Muscle of leg (tissue), 11 donors: ENCODE results near the gene PLVAP. TPM values are rescaled to one million over a fixed set of nuclear protein-coding genes. Genes with fewer than 3 reads are reported as not detected.

Experiments used
- DNase-seq: peaks from one replicate; pipeline ENCODE4 v3.0.0; 2013
- H3K27ac ChIP-seq: one replicate; pipeline ENCODE4 v1.5.1; 2013; ENCODE audit warnings: mild to moderate bottlenecking, low read length, control low read depth
- H3K27me3 ChIP-seq: one replicate; pipeline ENCODE4 v1.6.1; 2013; ENCODE audit warnings: low read length; ENCODE audit not compliant: control insufficient read depth, insufficient read depth
- H3K36me3 ChIP-seq: one replicate; pipeline ENCODE4 v1.6.1; 2013; ENCODE audit warnings: low read length; ENCODE audit not compliant: control insufficient read depth, insufficient read depth
- H3K4me1 ChIP-seq: one replicate; pipeline ENCODE4 v1.6.1; 2013; ENCODE audit warnings: low read length; ENCODE audit not compliant: control insufficient read depth, insufficient read depth
- H3K4me3 ChIP-seq: one replicate; pipeline ENCODE4 v1.5.1; 2013; ENCODE audit warnings: low read length, control low read depth
- H3K9me3 ChIP-seq: replicated peaks from 2 replicates; pipeline ENCODE4 v1.6.1; 2013; ENCODE audit warnings: low read depth, low read length; ENCODE audit not compliant: control insufficient read depth
- WGBS: methylation state at CpG from one replicate; pipeline ENCODE4 v1.1.5; 2013; ENCODE audit warnings: missing lambda C conversion rate; ENCODE audit not compliant: insufficient coverage; 5-methylcytosine and 5-hydroxymethylcytosine counted together
- polyA plus RNA-seq, 8 donors: library from polyadenylated mRNA; unstranded; fragments of 120-200 nt; gene quantifications; one replicate each; pipeline versions ENCODE4 v1.2.1 to v1.2.3, GENCODE V29; 2013; ENCODE audit warnings: inconsistent platforms in 1 of 8, low replicate concordance in 1 of 8; ENCODE audit not compliant: insufficient read length in 8 of 8, insufficient read depth in 1 of 8
- total RNA-seq: library from RNA; stranded (reverse); fragments of 120-200 nt; gene quantifications from one replicate; pipeline ENCODE4 v1.2.4, GENCODE V29; 2013

The PLVAP gene
- total and polyA plus RNA-seq, 9 donors = 23.1 to 70.0 (median 61.7) TPM

DNA sequence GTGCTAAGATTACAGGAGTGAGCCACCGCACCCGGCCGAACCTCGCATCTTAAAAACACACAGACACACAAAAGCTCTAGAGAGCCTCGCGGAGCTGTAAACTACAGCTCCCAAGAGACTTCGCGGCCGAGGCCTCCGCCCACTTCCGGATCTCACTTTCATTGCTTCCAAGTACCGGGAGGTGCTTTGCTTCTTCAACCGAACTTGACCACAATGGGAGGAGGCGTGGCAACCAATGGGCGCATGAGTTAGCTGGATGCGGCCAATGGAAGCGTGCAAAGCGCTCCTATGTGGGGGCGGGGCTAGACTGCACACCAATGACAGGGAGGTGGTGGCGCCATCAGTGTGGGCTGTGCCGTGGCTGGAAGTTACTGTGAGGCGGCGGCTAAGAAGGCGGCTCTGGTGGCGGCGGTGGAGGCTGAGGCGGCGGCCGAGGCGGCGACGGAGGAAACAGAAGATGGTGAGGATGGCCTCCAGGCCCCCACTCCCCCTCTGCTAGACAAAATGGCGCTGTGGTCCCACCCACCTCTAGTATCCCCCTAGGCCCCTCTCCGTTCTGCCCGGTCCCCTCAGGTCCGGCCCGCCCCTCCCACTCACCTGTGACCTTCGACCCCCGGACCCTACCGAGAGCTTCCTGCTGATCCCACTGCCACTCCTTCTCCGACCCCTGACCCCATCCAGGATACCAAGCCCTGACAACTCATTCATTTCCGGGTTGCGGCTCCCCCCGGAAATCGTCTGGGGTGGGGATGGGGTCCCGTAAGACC is 67.8 kb downstream of the PLVAP start, which contains the start of gene DDA1:
TSS of gene DDA1 (plus strand) at position 366 of the 767 bp plus-strand sequence. CDS start at position 458, 92 bp downstream.
- peaks cover 22% of the 10 kb centered on the region for H3K36me3 ChIP-seq
- peak within 1 kb of the TSS; percentile 93 for H3K4me3 ChIP-seq
- peak; percentile 100 for DNase-seq
- WGBS = under 1% methylated on average over 36 of the region's 46 CpGs
- H3K27ac ChIP-seq = peak within 1 kb of the TSS; percentile 71
- peaks cover 27% of the 10 kb centered on the region for H3K4me1 ChIP-seq
- H3K27me3 ChIP-seq = no peaks in the 10 kb centered on the region
- H3K9me3 ChIP-seq = no peaks in the 10 kb centered on the region

DNA sequence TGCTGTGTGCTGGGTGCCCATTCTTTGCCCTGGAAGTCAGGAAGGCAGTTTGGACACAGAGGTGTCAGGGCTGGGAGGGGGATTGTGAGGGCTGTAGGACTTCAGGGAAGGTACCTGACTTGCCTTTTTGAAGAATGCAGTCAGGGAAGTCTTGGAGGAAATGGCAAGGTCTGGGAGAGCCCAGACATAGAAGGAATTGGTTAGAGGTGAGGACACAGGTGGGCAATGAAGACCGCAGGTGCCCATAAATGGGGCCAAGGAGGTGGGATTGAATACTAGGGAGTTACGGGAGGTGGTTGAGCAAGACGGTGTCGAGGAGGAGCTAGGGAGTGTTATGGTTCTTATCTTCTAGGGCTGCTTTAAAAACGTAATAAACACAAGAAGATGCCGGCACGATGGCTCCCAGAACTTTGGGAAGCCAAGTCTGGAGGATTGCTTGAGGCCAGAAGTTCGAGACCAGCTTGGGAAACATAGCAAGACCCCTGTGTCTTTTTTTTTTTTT is 69.2 kb downstream of the PLVAP start:
- no peak overlapping the region for H3K27ac ChIP-seq
- no peaks in the 10 kb centered on the region for H3K27me3 ChIP-seq
- H3K4me3 ChIP-seq = no peak overlapping the region
- no peak for DNase-seq
- 87% methylated on average over 8 of the region's 8 CpGs for WGBS
- no peaks in the 10 kb centered on the region for H3K9me3 ChIP-seq
- peaks cover 13% of the 10 kb centered on the region for H3K36me3 ChIP-seq
- H3K4me1 ChIP-seq = peaks cover 36% of the 10 kb centered on the region

- Histone ChIP-seq H3K9me3 (no peaks in the 10 kb centered on the region), H3K4me1 (peaks cover 41% of the 10 kb centered on the region), H3K27ac (peak overlapping the region; percentile 74), H3K27me3 (no peaks in the 10 kb centered on the region), H3K36me3 (peaks cover 1% of the 10 kb centered on the region), H3K4me3 (peak overlapping the region; percentile 50)
- WGBS = under 1% methylated on average over 21 of the region's 28 CpGs
- DNase-seq = no peak
Measured at GRCh38 chr19:17306285-17306714, 70.8 kb downstream of the PLVAP start.

DNA sequence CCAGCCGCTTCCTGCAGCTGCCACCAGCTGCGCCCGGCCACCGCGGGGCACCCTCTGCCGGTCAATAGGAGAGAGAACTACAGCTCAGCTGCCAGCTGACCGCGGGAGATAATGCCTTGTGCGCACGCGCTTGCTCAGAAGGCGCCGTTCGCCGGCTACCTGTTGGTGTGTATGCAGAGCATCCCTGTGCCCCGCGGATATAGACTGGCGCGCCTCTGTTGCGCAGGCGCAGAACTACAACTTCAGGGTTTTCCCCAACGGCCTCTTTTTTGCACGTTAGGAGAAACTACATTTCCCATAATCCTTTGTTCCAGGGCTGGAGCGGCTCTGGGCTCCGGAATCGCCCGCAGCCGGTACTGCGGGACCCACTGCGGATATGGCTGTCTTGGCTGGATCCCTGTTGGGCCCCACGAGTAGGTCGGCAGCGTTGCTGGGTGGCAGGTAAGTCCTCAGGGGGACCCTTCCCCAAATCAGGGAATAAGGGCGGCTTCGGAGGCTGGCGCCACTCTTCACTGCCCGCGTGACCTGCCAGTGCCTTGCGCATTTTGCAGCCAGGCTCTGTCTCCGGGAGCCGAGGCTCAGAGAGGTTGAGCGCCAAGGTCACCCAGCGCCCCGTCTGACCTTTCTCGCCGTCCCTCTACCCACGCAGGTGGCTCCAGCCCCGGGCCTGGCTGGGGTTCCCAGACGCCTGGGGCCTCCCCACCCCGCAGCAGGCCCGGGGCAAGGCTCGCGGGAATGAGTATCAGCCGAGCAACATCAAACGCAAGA is 71.4 kb downstream of the PLVAP start, which contains the start of gene MRPL34:
TSS of gene MRPL34 (plus strand) at position 356 of the 768 bp plus-strand sequence. CDS start at position 377, 21 bp downstream.
- DNase-seq = peak; percentile 98
- Histone ChIP-seq H3K4me3 (peak within 1 kb of the TSS; percentile 50), H3K9me3 (no peaks in the 10 kb centered on the region), H3K27ac (peak within 1 kb of the TSS; percentile 74), H3K4me1 (peaks cover 41% of the 10 kb centered on the region), H3K36me3 (no peaks in the 10 kb centered on the region), H3K27me3 (no peaks in the 10 kb centered on the region)
- 0% methylated on average over 51 of the region's 55 CpGs for WGBS

DNA sequence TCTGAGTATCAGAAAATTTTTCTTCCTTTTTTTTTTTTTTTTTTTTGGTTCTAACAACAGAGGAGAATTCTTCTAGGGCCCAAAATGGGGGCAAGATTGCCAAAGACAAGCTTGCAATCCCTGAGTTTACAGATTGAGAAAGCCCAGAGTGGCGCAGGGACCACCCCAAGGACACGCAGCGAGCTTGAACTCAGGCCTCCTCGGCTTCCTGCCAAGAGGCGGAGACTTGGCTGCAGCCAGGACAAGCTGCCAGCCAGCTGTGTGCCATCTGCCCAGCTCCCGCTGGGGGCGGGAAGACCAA is 72.0 kb downstream of the PLVAP start:
- H3K4me3 ChIP-seq = peak overlapping the region; percentile 50
- H3K27me3 ChIP-seq = no peaks in the 10 kb centered on the region
- peaks cover 35% of the 10 kb centered on the region for H3K4me1 ChIP-seq
- no peak for DNase-seq
- no peaks in the 10 kb centered on the region for H3K36me3 ChIP-seq
- H3K9me3 ChIP-seq = no peaks in the 10 kb centered on the region
- 8% methylated on average over 7 of the region's 7 CpGs for WGBS
- H3K27ac ChIP-seq = peak overlapping the region; percentile 74

- Histone ChIP-seq H3K4me1 (peaks cover 32% of the 10 kb centered on the region), H3K4me3 (no peak overlapping the region), H3K27me3 (no peaks in the 10 kb centered on the region), H3K36me3 (no peaks in the 10 kb centered on the region), H3K9me3 (no peaks in the 10 kb centered on the region), H3K27ac (peak overlapping the region; percentile 74)
- no peak for DNase-seq
- whole genome bisulfite sequencing = 42% methylated on average over 6 of the region's 12 CpGs
Measured at GRCh38 chr19:17304386-17305215, 72.5 kb downstream of the PLVAP start.

GRCh38 chr19:17303940-17304267 is 73.2 kb downstream of the PLVAP start:
- Histone ChIP-seq H3K4me1 (peaks cover 30% of the 10 kb centered on the region), H3K4me3 (no peak overlapping the region), H3K36me3 (no peaks in the 10 kb centered on the region), H3K27me3 (no peaks in the 10 kb centered on the region), H3K9me3 (no peaks in the 10 kb centered on the region), H3K27ac (no peak overlapping the region)
- WGBS = 46% methylated on average over 10 of the region's 12 CpGs
- DNase-seq = no peak

- Histone ChIP-seq H3K4me1 (peaks cover 29% of the 10 kb centered on the region), H3K27ac (peak within 1 kb of the TSS; percentile 52)
- WGBS = under 1% methylated on average over 51 of the region's 52 CpGs
Measured at GRCh38 chr19:17303167-17303939, 73.8 kb downstream of the PLVAP start, which contains the start of gene ABHD8. ABHD8 (minus strand) TSS chr19:17303425; CDS start chr19:17301616, 1,809 bp downstream.

More at GRCh38 chr19:17303167-17303939, 73.8 kb downstream of the PLVAP start, which contains the start of gene ABHD8:
- DNase-seq = peak; percentile 98
- Histone ChIP-seq H3K27me3 (no peaks in the 10 kb centered on the region), H3K36me3 (peaks cover 1% of the 10 kb centered on the region), H3K9me3 (no peaks in the 10 kb centered on the region), H3K4me3 (peak within 1 kb of the TSS; percentile 80)
